ENCODE measurements around the gene SGCG.
"Not testable (repeated sequence)": the region's sequence is repeated elsewhere in the genome, so short reads cannot be mapped to it uniquely, and the experiment has no call there.

Gene SGCG

GRCh38 chr13:23212671-23213070 lies 31.9 kb downstream of the SGCG start:
- no peak for DNase-seq

- DNase-seq: no peak
These were observed 50.5 kb downstream of the SGCG start for GRCh38 chr13:23231241-23231640.

DNA sequence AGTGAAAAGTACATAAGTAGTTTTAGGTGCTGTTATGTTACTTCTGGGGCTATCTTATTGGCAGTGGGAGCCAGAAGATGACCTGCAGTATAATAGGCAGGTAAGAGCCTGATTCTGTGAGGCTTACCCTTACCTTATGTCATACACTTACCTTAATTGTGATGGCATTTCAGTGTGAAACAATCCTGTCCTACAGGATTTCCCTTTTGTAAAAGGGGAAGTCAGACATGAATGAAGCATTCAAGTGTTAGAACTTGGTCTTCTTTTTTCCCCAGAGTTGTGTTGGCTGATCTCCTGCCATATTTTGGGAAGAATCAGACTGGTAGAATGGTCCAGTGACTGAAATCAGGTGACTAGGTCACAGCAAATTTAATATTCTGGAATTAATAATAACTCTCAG lies 55.2 kb downstream of the SGCG start:
- no peak for DNase-seq

DNA sequence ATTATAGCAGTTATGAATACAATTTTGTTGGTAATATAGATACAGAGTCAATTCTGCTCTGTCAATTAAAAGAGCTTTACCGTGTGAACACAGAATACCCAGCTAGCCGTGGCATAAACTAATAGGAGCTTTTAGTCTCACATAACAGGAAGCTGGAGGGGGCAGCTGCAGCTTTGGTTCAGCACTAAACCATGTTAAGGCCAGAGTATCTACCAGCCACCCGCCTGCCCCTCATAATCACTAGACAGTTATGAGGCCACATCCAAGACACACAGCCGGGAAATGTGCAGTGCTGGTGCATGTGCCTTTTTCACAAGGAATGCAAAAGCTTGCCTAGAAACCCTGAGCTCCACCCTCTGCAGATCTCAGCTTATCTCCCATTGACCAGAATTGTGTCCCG lies 62.3 kb downstream of the SGCG start:
- DNase-seq: no peak

GRCh38 chr13:23248410-23248809 lies 67.6 kb downstream of the SGCG start:
- not testable (repeated sequence) for DNase-seq

DNA sequence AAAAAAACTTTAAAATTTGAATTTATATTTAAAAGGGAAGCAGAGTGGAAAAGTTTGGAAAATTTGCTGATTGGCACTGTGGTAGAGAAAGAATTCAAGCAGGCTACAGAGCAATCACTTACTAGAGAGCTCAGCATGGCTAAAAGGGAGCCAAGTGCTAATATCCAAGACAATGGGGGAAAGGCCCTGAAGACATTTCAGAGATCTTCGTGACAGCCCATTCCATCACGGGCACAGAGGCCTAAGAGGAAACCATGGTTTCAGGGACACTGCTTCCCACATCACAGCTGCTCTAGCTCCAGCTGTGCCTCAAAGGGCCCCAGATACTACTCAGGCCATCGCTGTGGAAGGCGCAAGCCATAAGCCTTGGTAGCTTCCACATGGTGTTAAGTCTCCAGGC lies 73.7 kb downstream of the SGCG start:
- DNase-seq: no peak

- DNase-seq: no peak
These were observed 86.8 kb downstream of the SGCG start for GRCh38 chr13:23267571-23267970.

DNA sequence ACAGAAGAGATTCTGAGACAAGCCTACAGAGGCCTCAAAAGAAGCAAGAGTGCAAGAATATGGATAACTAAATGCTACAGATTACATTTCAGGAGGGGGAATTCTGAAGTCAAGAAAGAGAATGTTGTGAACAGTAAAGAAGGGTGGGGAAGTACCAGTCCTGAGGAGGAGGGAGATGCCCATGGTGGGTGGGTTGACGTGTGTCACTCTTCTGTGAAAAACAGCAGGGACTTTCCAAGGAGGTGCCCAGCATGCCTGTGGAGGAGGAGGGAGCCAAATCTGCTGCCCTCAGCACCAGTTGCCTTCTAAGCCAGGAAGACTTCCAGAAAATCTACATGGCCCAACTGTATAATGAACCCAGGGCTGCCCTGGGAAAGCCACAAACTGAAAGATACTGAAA lies 87.7 kb downstream of the SGCG start:
- DNase-seq: no peak

DNA sequence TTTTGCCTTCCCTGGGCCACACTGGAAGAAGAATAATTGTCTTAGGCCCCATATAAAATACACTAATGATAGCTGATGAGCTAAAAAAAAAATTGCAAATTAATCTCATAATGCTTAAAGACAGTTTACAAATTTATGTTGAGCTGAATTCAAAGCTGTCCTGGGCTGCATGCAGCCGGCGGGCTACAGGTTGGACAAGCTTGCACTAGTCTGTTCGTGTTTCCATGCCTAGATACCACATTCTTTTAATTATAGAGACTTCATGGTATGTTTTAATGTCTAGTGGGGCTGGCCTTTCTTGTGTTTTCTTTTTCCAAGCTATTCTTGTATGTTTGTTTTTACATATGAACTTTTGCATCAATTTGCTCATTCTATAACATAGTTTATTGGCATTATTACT lies 90.6 kb downstream of the SGCG start:
- DNase-seq: no peak

DNA sequence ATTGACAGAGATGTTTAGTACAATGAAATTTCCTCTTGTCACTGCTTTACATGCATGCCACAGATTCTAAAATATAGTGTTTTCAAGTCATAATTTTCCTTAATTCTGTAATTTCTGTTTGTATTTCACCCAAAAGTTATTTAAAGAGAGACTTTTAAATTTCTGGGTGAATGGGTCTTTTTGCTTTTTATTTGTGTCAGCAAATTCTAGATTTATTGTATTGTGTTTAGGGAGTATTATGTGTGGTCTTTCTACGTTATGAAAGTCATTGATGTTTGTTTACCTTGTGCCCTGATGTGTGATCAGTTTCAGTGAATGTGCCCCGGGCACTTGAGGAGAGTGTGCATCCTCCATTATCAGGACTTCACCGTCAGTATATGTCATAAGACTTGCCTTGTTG lies 92.7 kb downstream of the SGCG start:
- no peak for DNase-seq

DNA sequence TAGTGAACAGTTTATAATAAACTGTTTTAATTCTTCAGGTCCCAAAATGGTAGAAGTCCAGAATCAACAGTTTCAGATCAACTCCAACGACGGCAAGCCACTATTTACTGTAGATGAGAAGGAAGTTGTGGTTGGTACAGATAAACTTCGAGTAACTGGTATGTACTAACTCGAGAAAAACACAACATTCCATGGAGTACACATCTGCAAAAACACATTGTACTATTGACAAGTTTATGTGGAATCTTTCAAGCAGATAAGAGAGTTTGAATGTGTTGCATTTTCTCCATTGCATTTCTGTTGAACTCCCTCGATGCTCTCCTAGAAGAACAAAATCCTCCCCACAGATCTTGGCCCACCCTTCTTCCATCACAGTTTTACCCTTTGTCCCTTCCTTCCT lies 98.5 kb downstream of the SGCG start:
- no peak for DNase-seq

DNA sequence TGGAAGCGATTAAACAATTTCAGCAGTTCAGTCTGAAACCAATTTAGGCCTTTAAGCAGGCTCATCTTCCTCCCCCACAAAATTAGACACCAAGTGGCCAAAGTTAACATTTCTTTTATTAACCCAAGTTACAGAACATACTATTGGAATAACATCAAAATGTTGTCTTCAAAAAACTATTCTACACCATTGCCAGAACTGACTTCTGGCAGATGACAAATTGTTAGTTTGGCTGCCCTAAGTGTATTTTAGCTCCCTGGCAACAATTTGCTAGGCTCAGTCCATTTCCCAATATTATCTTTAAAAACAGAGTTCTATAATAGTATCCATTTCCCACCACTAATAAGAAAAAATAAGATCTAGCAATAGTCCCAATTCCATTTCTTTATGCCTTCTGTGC lies 107.8 kb downstream of the SGCG start:
- no peak for DNase-seq

DNA sequence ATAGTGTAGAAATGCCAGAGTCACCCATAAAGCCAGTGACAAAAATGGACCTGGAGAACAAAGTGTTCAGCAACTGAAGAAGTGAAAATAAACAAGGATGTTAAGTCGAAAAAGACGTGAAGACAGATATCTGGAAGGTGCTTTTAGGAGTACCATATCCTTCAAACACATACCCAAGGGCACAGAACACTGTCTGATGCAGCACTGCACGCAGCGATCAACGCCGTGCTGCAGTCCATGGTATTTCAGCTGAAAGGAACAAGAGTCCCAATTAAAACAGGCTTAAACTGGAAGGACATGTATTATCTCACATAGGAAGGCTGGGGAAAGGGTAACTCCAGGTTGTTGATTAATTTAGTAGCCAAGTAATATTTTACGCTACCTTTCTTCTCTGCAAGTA lies 108.2 kb downstream of the SGCG start:
- DNase-seq: no peak

GRCh38 chr13:23289917-23290357 lies 109.2 kb downstream of the SGCG start:
- no peak for DNase-seq

- no peak for DNase-seq
These were observed 111.8 kb downstream of the SGCG start for GRCh38 chr13:23292586-23292985.

DNA sequence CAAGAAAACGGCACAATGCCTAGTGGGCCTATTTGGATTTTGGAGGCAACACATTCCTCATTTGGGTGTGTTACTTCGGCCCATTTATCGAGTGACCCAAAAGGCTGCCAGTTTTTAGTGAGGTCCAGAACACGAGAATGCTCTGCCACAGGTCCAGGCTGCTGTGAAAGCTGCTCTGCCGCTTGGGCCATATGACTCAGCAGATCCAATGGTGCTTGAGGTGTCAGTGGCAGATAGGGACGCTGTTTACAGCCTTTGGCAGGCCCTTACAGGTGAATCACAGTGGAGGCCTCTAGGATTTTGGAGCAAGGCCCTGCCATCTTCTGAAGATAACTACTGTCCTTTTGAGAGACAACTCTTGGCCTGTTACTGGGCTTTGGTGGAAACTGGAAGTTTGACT lies 134.1 kb downstream of the SGCG start:
- DNase-seq: not testable (repeated sequence)

DNA sequence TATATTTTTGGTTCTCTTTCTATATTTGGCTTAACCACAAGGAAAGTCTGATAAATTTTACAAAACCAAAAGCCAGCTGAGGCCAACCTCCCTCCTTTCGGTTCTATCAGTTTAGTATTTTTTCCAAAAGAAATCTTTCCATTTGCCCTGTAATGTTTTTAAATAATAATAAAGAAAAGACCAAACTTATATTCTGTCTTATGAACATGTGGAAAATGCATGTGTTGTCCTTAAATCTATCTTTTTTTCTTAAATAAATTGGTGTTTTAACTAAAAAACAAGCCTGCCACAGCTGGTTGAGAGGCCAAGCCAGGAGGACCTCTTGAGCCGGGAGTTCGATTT lies 139.1 kb downstream of the SGCG start:
- no peak for DNase-seq

DNA sequence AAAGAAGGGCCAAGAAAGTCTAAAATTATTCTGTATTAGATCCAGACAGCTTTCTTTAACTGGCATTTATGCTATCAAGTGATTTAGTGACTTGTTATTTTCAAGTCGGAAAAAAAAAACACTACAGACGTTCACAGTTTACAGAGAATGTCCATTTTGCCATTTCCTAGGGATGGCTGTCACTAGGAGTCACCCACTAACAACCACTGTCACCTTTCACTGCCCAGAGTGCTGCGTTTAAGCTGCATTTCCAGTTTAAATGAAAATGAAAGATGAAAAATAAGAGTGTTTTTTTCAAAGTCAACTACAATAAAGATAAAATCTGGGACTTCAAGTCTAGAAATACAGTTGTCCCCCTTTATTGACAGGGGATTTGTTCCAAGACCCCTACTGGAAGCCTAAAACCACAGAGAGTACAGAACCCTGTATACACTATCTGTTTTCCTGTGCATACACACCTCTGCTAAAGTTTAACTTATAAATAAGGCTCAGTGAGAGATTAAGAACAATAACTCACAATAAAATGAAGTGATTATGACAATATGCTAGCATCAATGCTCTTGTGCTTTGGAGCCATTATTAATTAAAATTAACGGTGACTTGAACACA lies 140.3 kb downstream of the SGCG start:
- DNase-seq: no peak

DNA sequence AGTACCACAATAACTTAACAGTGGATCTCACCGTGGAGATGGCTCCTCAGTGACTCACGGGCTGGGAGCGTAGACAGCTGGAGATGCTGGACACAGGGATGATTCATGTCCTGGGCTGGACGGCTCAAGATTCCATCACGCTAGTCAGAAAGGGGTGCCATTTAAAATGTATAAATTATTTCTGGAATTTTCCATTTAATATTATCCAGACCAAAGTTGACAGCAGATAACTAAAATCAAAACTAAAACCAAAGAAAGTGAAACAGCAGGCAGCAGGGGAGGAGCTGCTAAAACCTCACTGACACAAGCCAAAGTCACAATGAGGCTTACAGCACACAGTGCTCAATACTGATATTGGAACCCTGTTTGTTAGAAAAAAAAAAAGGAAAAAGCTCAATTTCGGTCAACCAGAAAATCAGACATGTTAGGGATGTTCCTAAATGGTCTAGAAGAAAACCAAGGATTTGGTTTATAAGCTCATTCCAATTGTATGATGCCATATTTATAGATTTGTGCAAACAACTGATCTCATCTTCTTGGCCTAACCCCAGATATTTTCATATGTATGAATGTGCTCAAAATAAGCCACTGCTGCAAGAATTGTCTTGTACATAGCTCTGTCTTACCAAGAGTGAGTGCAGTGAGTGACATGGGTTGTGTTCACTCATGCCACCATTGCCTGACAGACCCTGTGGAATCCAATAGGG lies 140.9 kb downstream of the SGCG start:
- no peak for DNase-seq

GRCh38 chr13:23322353-23323336 lies 141.9 kb downstream of the SGCG start:
- DNase-seq: no peak

DNA sequence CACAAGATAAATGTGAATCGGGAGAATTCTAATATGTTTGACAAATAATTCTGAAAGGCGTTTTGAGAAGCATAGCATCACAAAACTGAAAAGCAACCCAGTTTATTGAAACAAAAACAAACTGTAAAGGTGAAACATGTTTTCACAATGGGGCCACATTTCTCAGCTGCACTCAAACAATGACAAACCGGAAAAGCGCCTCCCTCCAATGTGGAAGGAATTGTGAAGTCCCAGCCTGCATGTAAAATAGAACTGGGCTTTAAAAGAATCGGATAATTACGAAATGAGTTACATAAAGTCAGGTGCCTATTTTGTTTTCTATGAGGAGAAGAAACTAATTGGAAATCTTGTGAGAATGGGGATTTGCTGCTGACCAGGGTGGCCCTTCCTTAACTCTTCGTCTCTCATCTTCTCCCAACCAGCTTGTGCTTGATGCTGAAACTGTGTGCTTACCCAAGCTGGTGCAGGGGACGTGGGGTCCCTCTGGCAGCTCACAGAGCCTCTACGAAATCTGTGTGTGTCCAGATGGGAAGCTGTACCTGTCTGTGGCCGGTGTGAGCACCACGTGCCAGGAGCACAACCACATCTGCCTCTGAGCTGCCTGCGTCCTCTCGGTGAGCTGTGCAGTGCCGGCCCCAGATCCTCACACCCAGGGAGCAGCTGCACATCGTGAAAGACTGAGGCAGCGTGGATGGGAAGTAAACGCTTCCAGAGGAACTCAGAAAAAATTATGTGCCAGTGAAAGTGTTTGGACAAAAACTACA lies 143.3 kb downstream of the SGCG start:
- DNase-seq: no peak

DNA sequence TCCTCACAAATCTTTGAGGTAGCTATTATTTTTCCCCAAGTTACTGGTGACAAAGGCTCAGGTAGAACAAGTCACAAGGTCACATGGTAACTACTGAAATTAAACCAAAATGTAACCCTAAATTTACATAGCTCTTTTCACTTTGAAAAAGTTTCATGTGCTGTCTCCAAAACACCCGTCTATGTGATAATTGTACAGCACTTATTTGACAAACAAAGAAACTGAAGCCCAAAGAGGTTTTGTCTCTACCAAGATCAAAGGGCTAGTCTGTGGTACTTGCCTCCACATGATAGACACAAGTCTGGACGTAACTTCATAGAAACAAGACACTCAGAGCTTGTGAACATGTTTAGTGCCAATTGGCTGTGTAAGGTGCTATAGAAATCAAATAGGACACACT lies 144.4 kb downstream of the SGCG start:
- no peak for DNase-seq

GRCh38 chr13:23330356-23330755 lies 149.6 kb downstream of the SGCG start:
- DNase-seq: no peak

Data from effector CD4-positive, alpha-beta T cell (primary cell).